ENCODE measurements around the gene SLC35E1.
A peak's percentile ranks its signal among the peaks of the same experiment; 100 is the strongest.

Gene SLC35E1

GRCh38 chr19:16581145-16581970 lies 9.1 kb upstream of the SLC35E1 start:
- no peaks in the 10 kb centered on the region for H3K9me2 ChIP-seq (replicated peaks; ENCODE audit: insufficient read depth, low read length)
- peak overlapping the region; percentile 98 for H3K27ac ChIP-seq (ENCODE audit: low read depth, low read length)
- peak overlapping the region; percentile 25; the same call in 1 of the 2 replicates for H3K9ac ChIP-seq (ENCODE audit: low read length)
- H3K27me3 ChIP-seq (ENCODE audit: low read length), result no peaks in the 10 kb centered on the region
- no peaks in the 10 kb centered on the region for H3K36me3 ChIP-seq (ENCODE audit: low read length)
- H3K79me2 ChIP-seq (ENCODE audit: insufficient read depth, low read length), result peaks cover 89% of the 10 kb centered on the region
- H3K4me2 ChIP-seq (ENCODE audit: low read depth, low read length, poor library complexity, severe bottlenecking), result peak overlapping the region; percentile 28
- no peaks in the 10 kb centered on the region for H3K9me3 ChIP-seq (ENCODE audit: insufficient read depth, low read length)
- no peak overlapping the region for H3K4me3 ChIP-seq (ENCODE audit: insufficient read depth, low read length, poor library complexity, severe bottlenecking)
- H4K20me1 ChIP-seq (ENCODE audit: low read depth, low read length), result no peaks in the 10 kb centered on the region
- no peak overlapping the region for H2AFZ ChIP-seq (ENCODE audit: low read depth, low read length, severe bottlenecking)
- TF ChIP-seq EZH2phosphoT487 (conservative IDR thresholded peaks at IDR 0.05; ENCODE audit: low read length), result no peak
- peaks cover 20% of the 10 kb centered on the region for H3F3A ChIP-seq (ENCODE audit: insufficient read depth)

GRCh38 chr19:16579381-16579780 lies 7.2 kb upstream of the SLC35E1 start:
- Histone ChIP-seq H3K27me3 (ENCODE audit: low read length) (no peaks in the 10 kb centered on the region), H3K36me3 (ENCODE audit: low read length) (no peaks in the 10 kb centered on the region), H3K27ac (ENCODE audit: low read depth, low read length) (peak overlapping the region; percentile 21; the same call in 1 of the 2 replicates), H3K9me2 (replicated peaks; ENCODE audit: insufficient read depth, low read length) (no peaks in the 10 kb centered on the region), H3K4me3 (ENCODE audit: insufficient read depth, low read length, poor library complexity, severe bottlenecking) (no peak overlapping the region), H2AFZ (ENCODE audit: low read depth, low read length, severe bottlenecking) (no peak overlapping the region), H3K79me2 (ENCODE audit: insufficient read depth, low read length) (peaks cover 83% of the 10 kb centered on the region), H3K9ac (ENCODE audit: low read length) (no peak overlapping the region), H3K9me3 (ENCODE audit: insufficient read depth, low read length) (no peaks in the 10 kb centered on the region), H3F3A (ENCODE audit: insufficient read depth) (peaks cover 8% of the 10 kb centered on the region), H4K20me1 (ENCODE audit: low read depth, low read length) (no peaks in the 10 kb centered on the region), H3K4me2 (ENCODE audit: low read depth, low read length, poor library complexity, severe bottlenecking) (no peak overlapping the region)
- TF ChIP-seq CTCF (IDR thresholded peaks at IDR 0.05; ENCODE audit: insufficient read depth, low read length, poor library complexity, severe bottlenecking), result no peak
- TF ChIP-seq EZH2phosphoT487 (conservative IDR thresholded peaks at IDR 0.05; ENCODE audit: low read length), result no peak

- Histone ChIP-seq H3K27me3 (ENCODE audit: low read length) (no peaks in the 10 kb centered on the region), H3K9me2 (replicated peaks; ENCODE audit: insufficient read depth, low read length) (no peaks in the 10 kb centered on the region), H3K79me2 (ENCODE audit: insufficient read depth, low read length) (peaks cover 83% of the 10 kb centered on the region), H3K4me3 (ENCODE audit: insufficient read depth, low read length, poor library complexity, severe bottlenecking) (no peak overlapping the region), H4K20me1 (ENCODE audit: low read depth, low read length) (no peaks in the 10 kb centered on the region), H3K4me2 (ENCODE audit: low read depth, low read length, poor library complexity, severe bottlenecking) (no peak overlapping the region), H2AFZ (ENCODE audit: low read depth, low read length, severe bottlenecking) (no peak overlapping the region), H3K36me3 (ENCODE audit: low read length) (no peaks in the 10 kb centered on the region), H3K9me3 (ENCODE audit: insufficient read depth, low read length) (no peaks in the 10 kb centered on the region), H3F3A (ENCODE audit: insufficient read depth) (peaks cover 20% of the 10 kb centered on the region), H3K27ac (ENCODE audit: low read depth, low read length) (no peak overlapping the region), H3K9ac (ENCODE audit: low read length) (no peak overlapping the region)
- no peak for TF ChIP-seq EZH2phosphoT487 (conservative IDR thresholded peaks at IDR 0.05; ENCODE audit: low read length)
- TF ChIP-seq CTCF (IDR thresholded peaks at IDR 0.05; ENCODE audit: insufficient read depth, low read length, poor library complexity, severe bottlenecking), result no peak
Measured at GRCh38 chr19:16577531-16577985, 5.3 kb upstream of the SLC35E1 start.

Measured in SU-DHL-6 (cell line).